ENCODE data around the gene CNOT6L.

CNOT6L gene

DNA sequence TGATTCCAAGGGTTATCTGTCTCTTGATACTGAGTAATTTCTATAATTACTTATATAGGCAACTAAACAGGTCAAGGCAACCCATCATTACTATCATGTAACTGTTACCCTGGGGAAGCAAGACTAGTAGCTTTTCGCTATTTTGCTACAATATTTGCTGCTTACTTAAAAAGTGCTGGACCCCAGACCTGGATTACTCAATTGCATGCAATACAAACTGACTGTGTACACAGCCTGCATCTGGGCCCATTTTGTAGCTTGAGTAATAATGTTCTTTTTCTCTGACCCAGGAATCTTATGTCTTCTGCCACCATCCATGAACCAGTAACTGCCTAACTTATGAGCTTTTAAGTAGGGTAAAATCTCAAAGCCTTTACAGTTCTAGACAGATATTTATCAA, 53.4 kb downstream of the CNOT6L start:
- H3K9me3 ChIP-seq: peaks cover 42% of the 10 kb centered on the region
- TF ChIP-seq Cebpa-rat (IDR thresholded peaks at IDR 0.05): no peak
- no peak overlapping the region for H3K4me3 ChIP-seq
- H3K27ac ChIP-seq: no peak overlapping the region
- H3K27me3 ChIP-seq: no peaks in the 10 kb centered on the region
- no peaks in the 10 kb centered on the region for H3K4me1 ChIP-seq
- no peaks in the 10 kb centered on the region for H4K20me1 ChIP-seq
- H3K4me2 ChIP-seq: no peak overlapping the region
- H3K36me3 ChIP-seq: peaks cover 64% of the 10 kb centered on the region
- no peak overlapping the region for H3K9ac ChIP-seq

DNA sequence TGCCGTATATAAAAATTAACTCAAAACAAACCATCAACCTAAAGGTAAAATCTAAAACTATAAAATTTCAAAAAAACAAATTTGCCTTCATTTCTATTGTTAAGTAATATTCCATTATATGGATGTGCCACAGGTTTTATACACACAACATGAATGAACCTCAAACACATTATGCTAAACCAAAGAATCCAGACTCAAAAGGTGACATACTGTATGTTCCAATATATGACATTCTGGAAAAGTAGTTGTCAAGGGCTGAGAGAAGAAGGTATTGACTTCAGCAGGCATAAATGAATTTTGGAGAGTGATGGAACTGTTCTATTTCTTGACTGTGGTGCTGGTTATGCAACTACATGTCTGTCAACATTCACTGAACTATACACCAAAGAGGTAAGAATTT, 56.6 kb downstream of the CNOT6L start:
- peaks cover 47% of the 10 kb centered on the region for H3K9me3 ChIP-seq
- H3K36me3 ChIP-seq: peaks cover 67% of the 10 kb centered on the region
- no peak overlapping the region for H3K4me3 ChIP-seq
- no peak overlapping the region for H3K4me2 ChIP-seq
- no peaks in the 10 kb centered on the region for H3K4me1 ChIP-seq
- H3K27me3 ChIP-seq: no peaks in the 10 kb centered on the region
- no peaks in the 10 kb centered on the region for H4K20me1 ChIP-seq
- no peak overlapping the region for H3K9ac ChIP-seq
- no peak overlapping the region for H3K27ac ChIP-seq
- no peak for TF ChIP-seq Cebpa-rat (IDR thresholded peaks at IDR 0.05)

DNA sequence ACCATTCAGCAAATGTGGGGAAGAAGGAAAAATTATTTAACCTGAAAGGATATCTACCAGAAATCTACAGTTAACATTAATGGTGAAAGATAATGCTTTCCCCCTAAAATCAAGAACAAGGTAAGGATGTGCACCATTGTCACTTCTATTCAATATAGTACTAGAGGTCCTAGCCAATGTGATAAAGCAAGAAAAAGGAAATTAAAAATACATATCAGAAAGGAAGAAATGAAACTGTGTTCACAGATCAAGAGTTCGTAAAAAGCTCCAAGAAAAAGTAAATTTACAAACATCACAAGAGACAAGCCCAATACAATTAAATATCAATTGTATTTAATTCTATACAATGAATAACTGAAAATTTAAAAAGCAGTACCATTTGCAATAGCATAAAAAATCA, 57.6 kb downstream of the CNOT6L start:
- H3K9me3 ChIP-seq: peaks cover 46% of the 10 kb centered on the region
- H4K20me1 ChIP-seq: no peaks in the 10 kb centered on the region
- no peaks in the 10 kb centered on the region for H3K4me1 ChIP-seq
- TF ChIP-seq Cebpa-rat (IDR thresholded peaks at IDR 0.05): no peak
- no peak overlapping the region for H3K4me3 ChIP-seq
- H3K4me2 ChIP-seq: no peak overlapping the region
- no peak overlapping the region for H3K27ac ChIP-seq
- H3K36me3 ChIP-seq: peaks cover 64% of the 10 kb centered on the region
- no peak overlapping the region for H3K9ac ChIP-seq
- no peaks in the 10 kb centered on the region for H3K27me3 ChIP-seq

DNA sequence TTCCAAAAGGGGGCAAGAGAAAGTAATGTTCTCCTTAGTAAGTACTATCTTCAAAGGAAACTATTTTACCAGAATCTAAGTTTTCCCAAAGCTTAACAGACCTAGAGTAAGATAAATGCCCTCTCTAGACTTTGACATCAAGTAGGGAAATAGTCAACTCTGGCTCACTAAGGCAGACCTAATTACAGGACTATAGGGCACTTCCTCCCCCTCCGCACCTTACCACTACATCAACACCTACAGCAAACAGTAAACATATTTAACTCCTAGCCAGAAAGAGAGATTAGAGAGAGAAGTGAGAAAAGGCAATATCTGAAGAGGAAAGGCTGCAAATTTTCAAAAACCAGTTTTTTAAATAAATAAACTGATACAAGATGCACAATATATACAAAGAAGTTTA, 60.4 kb downstream of the CNOT6L start:
- H3K9me3 ChIP-seq: peaks cover 35% of the 10 kb centered on the region
- no peak overlapping the region for H3K9ac ChIP-seq
- peaks cover 62% of the 10 kb centered on the region for H3K36me3 ChIP-seq
- no peaks in the 10 kb centered on the region for H4K20me1 ChIP-seq
- no peak overlapping the region for H3K4me2 ChIP-seq
- TF ChIP-seq Cebpa-rat (IDR thresholded peaks at IDR 0.05): no peak
- no peaks in the 10 kb centered on the region for H3K27me3 ChIP-seq
- no peak overlapping the region for H3K27ac ChIP-seq
- H3K4me3 ChIP-seq: no peak overlapping the region
- H3K4me1 ChIP-seq: no peaks in the 10 kb centered on the region

DNA sequence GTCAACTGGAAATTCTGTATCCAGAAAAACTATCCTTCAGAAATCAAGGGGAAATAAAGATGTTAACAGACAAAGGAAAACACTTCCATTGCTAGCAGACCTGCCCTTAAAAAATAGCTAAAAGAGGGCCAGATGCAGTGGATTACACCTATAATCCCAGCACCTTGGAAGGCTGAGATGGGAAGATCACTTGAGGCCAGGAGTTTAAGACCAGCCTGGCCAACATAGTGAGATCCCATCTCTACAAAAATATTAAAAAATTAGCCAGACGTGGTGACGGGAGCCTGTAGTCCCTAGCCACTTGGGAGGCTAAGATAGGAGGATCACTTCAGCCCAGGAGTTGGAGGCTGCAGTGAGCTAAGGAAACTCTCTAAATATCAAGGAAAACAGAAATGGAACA, 67.4 kb downstream of the CNOT6L start:
- H3K4me2 ChIP-seq: no peak overlapping the region
- H3K9ac ChIP-seq: no peak overlapping the region
- H3K36me3 ChIP-seq: peaks cover 54% of the 10 kb centered on the region
- H3K4me1 ChIP-seq: no peaks in the 10 kb centered on the region
- H3K27me3 ChIP-seq: no peaks in the 10 kb centered on the region
- no peak overlapping the region for H3K4me3 ChIP-seq
- H3K27ac ChIP-seq: no peak overlapping the region
- no peak for TF ChIP-seq Cebpa-rat (IDR thresholded peaks at IDR 0.05)
- H3K9me3 ChIP-seq: peaks cover 15% of the 10 kb centered on the region
- no peaks in the 10 kb centered on the region for H4K20me1 ChIP-seq

DNA sequence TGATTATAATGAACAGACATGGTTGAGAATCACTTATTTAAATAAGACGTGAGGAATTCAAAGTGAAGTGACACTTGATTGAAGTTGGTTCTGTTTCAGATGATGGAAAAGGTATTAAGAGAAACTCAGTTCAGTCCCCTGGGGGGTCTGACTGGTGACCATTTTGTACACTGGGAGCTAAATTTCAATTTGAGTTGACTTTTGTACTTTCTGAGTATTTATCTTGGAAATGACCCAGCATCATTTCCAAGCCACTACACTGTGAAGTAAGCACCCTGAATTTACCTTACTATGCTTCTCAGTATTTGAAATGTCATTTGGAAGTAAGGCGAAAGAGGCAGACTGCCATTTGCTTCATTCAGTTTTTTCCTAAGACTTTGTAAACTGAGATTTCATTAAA, 73.4 kb downstream of the CNOT6L start:
- Histone ChIP-seq H3K27me3 (no peaks in the 10 kb centered on the region), H3K4me2 (no peak overlapping the region)
- TF ChIP-seq Cebpa-rat (IDR thresholded peaks at IDR 0.05): no peak

DNA sequence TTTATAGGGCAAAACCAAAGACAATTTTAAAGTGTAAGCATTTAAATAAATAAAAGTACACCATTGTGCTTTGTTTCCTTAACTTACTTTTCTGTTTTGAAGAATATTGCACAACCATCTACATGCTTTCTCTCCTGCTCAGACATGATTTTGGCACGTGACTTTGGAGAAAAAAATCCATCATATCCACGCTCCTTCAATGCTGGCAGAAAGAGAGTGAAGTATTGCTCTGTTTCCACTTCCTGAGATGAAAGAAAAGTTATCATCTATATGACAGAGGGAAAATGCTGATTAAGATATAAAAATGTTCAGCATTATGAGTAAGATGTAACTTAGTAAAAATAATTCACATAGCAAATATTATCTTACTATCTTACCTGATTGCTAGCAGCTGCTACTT, 77.1 kb downstream of the CNOT6L start:
- Histone ChIP-seq H3K9me3 (no peaks in the 10 kb centered on the region), H3K4me1 (no peaks in the 10 kb centered on the region), H3K36me3 (peaks cover 57% of the 10 kb centered on the region), H3K4me2 (no peak overlapping the region), H3K4me3 (no peak overlapping the region), H4K20me1 (peaks cover 6% of the 10 kb centered on the region; the same call in 1 of the 2 replicates), H3K9ac (no peak overlapping the region), H3K27me3 (no peaks in the 10 kb centered on the region), H3K27ac (no peak overlapping the region)
- no peak for TF ChIP-seq Cebpa-rat (IDR thresholded peaks at IDR 0.05)

More for the DNA sequence above, 73.4 kb downstream of the CNOT6L start:
- Histone ChIP-seq H3K4me3 (no peak overlapping the region), H3K9me3 (peaks cover 3% of the 10 kb centered on the region; the same call in 1 of the 2 replicates), H4K20me1 (peaks cover 6% of the 10 kb centered on the region; the same call in 1 of the 2 replicates), H3K36me3 (peaks cover 56% of the 10 kb centered on the region), H3K27ac (no peak overlapping the region), H3K4me1 (no peaks in the 10 kb centered on the region), H3K9ac (no peak overlapping the region)

DNA sequence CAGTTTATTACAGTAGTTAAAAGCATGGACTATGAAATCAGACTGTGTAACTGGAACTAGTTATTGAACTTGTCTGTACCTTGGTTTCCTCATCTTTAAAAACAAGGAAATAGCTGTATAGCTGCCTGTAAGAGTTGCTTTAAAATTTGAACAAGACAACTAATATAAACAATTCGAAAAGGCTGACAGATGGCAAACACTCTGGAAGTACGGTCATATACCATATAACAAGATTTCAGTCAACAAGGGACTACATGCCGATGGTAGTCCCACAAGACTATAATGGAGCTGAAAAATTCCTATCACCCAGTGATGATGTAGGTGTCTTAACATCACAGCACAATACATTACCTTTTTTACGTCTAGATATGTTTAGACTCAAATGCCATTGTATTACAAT, 78.7 kb downstream of the CNOT6L start:
- peaks cover 51% of the 10 kb centered on the region for H3K36me3 ChIP-seq
- no peak for TF ChIP-seq Cebpa-rat (IDR thresholded peaks at IDR 0.05)
- H3K4me3 ChIP-seq: no peak overlapping the region
- no peaks in the 10 kb centered on the region for H3K27me3 ChIP-seq
- no peaks in the 10 kb centered on the region for H3K9me3 ChIP-seq
- H3K4me1 ChIP-seq: peaks cover 7% of the 10 kb centered on the region
- no peak overlapping the region for H3K4me2 ChIP-seq
- no peak overlapping the region for H3K9ac ChIP-seq
- peaks cover 3% of the 10 kb centered on the region; the same call in 1 of the 2 replicates for H4K20me1 ChIP-seq
- no peak overlapping the region for H3K27ac ChIP-seq

DNA sequence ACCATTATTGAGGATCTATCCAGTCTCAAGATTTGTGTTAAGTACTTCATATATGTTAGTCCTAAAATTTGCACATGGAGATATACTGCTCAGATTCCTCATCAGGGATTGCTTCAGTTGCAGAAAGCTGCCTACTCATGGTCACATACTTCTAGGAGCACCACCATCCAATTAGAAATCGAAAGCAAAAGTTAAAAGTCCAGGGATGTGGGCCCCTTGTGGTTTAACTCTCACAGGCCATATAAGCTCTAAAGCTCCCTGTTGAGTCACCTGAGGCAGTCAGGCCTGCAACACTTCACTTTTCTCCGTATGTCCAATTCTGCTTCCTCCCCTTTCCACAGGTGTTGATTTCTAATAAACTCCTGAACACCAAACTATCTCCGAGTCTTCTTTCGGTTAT, 84.2 kb downstream of the CNOT6L start:
- Histone ChIP-seq H3K4me1 (peaks cover 14% of the 10 kb centered on the region), H3K36me3 (peaks cover 38% of the 10 kb centered on the region), H3K9me3 (no peaks in the 10 kb centered on the region), H3K27ac (no peak overlapping the region), H3K27me3 (no peaks in the 10 kb centered on the region), H3K4me2 (peak overlapping the region; percentile 59), H3K4me3 (no peak overlapping the region), H3K9ac (no peak overlapping the region), H4K20me1 (no peaks in the 10 kb centered on the region)
- no peak for TF ChIP-seq Cebpa-rat (IDR thresholded peaks at IDR 0.05)

DNA sequence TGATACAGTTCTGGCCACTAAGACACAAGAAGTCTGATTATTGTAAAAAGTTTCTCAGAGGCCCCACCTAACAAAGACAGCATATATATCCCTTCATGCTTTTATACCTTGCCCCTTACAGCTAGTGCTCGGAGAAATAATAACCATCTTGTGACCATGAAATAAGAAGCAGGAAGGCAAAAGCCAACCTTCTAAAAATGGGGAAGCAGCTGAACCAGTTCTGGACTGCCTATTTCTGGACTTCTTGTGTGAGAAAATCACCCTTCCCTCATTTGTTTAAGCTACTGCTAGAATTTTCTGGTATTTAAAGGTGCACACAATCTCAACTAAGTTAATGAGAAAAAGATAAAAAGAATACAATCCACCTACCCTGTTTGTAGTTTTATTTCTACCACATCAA, 87.5 kb downstream of the CNOT6L start:
- H4K20me1 ChIP-seq: no peaks in the 10 kb centered on the region
- no peak overlapping the region for H3K27ac ChIP-seq
- H3K27me3 ChIP-seq: no peaks in the 10 kb centered on the region
- no peak for TF ChIP-seq Cebpa-rat (IDR thresholded peaks at IDR 0.05)
- no peak overlapping the region for H3K4me3 ChIP-seq
- H3K9me3 ChIP-seq: no peaks in the 10 kb centered on the region
- H3K9ac ChIP-seq: no peak overlapping the region
- peaks cover 14% of the 10 kb centered on the region for H3K4me1 ChIP-seq
- H3K36me3 ChIP-seq: peaks cover 50% of the 10 kb centered on the region
- H3K4me2 ChIP-seq: no peak overlapping the region

DNA sequence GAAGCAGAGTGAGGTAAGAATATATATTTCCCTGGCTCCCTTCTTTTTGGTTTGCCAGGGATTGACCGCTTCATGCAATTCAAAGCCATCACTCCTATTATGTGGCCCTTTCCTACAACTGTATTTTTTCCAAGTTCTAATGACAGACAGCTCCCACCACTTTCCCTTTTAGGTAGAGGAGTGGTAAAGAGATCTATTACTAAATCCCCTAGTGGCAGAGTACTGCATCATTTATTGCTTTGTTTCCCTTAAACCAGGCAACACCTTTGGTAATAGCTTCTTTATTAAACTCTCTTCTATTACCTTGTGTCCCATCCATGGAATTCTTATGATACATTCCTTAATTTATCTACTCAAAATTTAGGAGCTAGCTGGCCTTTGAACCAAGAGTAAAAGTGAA, 90.7 kb downstream of the CNOT6L start:
- Histone ChIP-seq H3K36me3 (peaks cover 80% of the 10 kb centered on the region), H3K27ac (no peak overlapping the region)

More for the DNA sequence above, 90.7 kb downstream of the CNOT6L start:
- no peaks in the 10 kb centered on the region for H3K9me3 ChIP-seq
- TF ChIP-seq Cebpa-rat (IDR thresholded peaks at IDR 0.05): no peak
- no peaks in the 10 kb centered on the region for H4K20me1 ChIP-seq
- no peaks in the 10 kb centered on the region for H3K4me1 ChIP-seq
- H3K4me3 ChIP-seq: no peak overlapping the region
- H3K4me2 ChIP-seq: no peak overlapping the region
- no peak overlapping the region for H3K9ac ChIP-seq
- H3K27me3 ChIP-seq: no peaks in the 10 kb centered on the region

Data from BLaER1 (cell line).